NCI-H524 (cell line): ENCODE measurements around the gene ST8SIA6.
"Not testable (repeated sequence)": the region's sequence is repeated elsewhere in the genome, so short reads cannot be mapped to it uniquely, and the experiment has no call there.

ENCODE experiments used
- DNase-seq, 2 experiments: peaks; one replicate each; lab custom pipeline; 2025; lab: John Stamatoyannopoulos, UW

The ST8SIA6 gene

DNA sequence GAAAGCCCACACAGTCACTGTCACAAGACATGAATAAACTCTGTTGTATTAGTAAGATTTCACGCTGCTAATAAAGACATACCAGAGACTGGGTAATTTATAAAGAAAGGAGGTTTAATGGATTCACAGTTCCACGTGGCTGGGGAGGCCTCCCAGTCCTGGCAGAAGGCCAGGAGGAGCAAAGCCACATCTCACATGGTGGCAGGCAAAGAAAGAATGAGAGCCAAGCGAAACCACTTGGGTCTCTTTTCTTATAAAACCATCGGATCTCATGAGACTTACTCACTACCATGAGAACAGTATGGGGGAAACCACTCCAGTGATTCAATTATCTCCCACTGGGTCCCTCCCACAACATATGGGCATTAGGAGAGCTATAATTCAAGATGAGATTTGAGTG lies 110.2 kb downstream of the ST8SIA6 start:
- DNase-seq: peak; percentile 0

DNA sequence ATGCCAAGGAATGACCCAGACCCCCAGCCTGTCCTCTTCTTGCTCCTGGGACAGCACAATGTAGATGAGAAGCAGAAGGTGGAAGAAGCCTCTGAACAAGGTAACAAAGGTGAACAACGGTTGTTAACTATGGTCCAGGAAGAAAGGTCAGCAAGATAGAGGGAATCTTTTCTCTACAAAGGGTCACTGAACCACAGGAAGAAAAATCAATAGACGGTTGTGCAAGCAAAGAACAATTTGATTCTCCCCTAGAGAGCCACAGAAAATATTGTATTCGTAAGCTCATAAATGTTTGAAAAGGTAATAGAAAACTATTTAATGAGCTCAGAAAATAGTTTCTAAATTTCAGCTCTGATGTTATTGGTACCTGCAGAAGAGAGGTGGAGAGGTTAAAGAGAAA lies 111.3 kb downstream of the ST8SIA6 start:
- DNase-seq: no peak

DNA sequence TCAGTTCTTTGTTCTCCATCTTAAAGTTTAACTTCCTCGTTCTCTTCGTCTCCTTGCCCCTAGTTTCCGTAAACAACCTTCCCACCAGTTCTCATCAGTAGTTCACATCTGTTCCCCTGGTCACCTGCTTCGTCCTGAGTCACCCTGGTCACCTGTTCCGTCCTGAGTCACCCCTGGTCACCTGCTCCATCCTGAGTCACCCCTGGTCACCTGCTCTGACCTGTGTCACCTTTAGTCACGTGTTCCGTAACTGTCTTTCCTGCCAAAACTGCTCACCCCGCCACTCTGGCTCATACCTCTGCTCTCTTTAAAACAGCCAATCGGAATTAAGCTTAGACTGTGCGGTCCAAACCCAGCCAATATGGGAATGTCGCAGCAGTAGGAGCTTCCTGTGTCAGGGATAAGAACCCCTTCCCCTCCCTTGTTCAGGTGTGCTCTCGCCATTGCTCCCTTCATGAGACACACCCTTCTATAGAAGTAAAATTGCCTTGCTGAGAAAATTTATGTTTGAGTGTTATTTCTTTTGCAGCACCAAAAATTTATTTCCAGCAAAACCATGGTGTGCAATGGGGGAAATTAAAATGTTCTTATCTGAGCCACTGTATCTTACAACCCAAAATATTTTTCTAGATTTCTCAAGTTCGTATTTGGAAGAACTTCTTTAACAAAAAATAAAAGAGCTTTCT lies 114.1 kb downstream of the ST8SIA6 start:
- no peak for DNase-seq

DNA sequence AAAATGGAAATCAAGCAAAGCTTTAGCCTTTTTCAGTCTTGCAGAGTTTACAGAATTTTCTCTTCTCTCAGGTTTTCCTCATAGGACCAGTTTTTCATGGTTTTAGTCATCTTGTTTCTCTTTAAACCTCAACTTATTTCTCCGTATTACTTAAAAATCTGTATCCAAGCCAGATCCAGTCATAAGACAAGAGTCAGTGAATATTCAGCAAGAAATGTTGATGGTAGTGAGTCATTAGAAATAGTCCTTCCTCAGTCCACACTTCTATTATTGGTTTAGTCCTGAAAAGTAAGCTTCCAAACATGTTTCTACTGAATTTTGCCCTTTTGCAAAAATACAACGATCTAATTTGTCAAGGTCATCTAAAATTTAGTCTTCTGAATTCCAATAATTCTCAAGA lies 119.3 kb downstream of the ST8SIA6 start:
- no peak for DNase-seq

DNA sequence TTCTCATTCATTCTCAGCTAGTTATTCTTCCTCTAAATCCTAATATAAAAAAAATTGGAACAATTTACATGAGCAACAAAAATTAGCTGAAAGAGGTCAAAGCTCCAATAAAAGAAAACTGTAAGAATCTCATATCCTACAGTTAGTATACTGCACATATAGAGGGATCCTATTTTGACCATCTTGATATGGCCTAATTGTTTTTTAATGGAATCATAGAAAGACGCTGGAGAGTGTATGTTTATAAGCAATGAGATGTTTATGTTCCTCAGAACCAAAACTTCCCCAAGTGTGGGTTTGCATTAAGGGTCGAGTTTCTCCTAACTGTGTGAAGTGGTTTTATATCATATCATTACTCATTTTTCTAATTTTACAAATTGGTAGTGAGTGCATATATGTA lies 123.9 kb downstream of the ST8SIA6 start:
- DNase-seq: no peak

DNA sequence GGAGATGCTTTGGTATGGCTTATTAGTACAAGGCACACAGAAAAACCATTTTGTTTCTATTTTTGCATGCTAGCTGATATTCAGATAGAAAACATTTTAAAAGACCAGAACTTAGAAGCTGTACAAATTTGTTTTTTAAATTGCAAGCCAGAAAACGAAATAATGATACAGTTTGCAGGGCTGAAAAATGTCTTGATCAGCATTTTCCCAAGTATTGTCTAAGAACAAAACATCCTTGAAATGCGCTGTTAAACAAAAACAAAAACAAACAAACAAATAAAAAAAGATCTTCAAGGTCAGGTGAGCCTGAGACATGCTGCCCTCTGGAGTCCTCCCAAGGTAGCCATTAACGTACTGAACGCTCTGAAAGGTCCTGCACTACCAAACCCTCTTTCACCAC lies 128.0 kb downstream of the ST8SIA6 start:
- no peak for DNase-seq

DNA sequence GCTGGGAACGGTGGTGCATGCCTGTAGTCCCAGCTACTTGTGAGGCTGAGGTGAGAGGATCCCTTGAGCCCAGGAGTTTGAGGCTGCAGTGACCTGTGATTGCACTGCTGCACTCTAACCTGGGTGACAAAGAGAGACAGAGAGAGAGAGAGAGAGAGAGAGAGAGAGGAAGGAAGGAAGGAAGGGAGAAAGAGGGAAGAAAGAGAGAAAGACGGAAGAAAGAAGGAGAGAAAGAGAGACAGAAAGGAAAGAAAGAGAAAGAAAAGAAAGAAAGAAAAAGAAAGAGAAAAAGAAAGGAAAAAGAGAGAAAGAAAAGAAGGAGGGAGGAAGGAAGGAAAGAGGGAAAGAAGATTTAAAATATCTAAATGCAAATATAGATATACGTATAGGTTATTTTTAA lies 132.4 kb downstream of the ST8SIA6 start:
- DNase-seq: not testable (repeated sequence)

DNA sequence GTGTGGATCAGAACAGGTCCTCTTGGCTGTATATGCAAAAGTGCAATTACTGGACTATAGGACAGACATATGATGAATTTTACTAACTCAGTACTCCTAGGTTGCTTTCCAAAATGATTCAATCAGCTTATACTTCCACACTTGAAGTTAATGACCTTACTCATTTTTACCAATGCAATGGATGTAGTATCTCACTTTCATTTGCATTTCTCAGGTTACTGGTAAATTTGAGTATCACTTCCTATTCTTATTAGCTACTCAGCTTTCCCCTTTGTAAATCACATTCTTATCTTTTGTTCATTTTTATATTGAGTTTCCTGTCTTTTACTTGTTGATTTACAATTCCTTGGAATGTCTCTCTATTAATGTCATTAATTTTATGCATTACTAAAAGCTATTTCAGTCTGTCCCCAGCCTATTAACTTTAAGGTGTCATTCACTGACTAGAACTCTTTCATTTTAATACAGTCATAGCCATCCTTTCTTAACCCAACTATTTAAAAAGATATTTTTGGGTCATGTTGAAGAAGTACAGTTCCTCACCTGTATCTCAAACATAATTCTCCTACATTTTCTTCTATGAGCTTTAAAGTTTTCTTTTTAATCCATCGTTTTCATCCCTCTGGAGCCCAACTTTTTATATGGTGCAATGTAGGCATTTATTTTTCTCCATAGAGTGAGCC lies 137.8 kb downstream of the ST8SIA6 start:
- no peak for DNase-seq

DNA sequence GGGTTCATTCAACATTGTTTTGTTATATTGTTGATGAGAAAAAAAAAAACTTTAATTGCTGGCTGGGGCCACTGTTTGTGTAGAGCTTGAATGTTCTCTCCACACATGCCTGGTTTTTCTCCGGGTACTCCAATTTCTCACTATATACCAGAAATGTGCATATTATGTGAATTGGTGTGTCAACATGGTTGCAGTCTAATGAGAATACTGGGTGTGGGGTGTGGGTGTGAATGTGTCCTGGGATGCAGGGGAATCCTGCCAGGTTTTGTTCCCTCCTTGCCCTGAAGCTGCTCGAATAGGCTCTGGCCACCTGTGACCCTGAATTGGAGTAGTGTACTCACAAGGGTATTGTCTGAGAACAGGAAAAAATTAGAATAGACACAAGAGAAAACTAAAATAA lies 145.0 kb downstream of the ST8SIA6 start:
- no peak for DNase-seq

DNA sequence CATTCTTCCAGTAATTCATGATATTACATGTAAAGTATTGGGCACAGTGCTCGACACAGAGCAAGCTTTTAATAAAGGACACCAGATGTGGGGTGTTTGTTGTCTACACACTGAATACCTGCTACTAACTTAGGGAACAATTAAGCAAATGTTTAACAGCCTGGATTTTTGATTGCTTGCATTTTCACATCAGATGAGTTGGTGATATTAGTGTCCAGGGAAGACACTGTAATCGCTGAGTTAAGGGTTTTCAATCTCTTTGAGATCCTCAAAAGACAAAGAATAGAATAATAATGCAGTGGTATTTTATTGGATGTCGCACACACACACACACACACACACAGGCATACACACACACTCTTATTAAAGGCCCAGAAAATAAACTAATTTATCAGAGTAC lies 147.3 kb downstream of the ST8SIA6 start:
- no peak for DNase-seq

DNA sequence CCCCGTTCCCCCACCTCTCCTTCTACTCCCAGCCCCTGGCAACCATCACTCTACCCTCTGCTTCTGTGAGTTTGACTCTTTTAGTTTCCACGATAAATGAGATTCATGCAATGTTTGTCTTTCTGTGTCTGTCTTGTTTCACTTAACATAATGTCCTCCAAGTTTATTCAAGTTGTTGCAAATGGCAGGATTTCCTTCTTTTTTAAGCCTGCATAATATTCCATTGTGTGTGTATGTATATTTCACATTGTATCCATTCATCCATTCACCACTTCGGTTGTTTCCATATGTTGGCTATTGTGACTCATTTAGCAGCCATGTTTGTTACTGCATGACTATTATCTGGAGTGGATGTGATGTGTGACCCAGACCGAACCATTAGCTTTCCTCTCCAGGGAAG lies 162.0 kb downstream of the ST8SIA6 start:
- DNase-seq: no peak

DNA sequence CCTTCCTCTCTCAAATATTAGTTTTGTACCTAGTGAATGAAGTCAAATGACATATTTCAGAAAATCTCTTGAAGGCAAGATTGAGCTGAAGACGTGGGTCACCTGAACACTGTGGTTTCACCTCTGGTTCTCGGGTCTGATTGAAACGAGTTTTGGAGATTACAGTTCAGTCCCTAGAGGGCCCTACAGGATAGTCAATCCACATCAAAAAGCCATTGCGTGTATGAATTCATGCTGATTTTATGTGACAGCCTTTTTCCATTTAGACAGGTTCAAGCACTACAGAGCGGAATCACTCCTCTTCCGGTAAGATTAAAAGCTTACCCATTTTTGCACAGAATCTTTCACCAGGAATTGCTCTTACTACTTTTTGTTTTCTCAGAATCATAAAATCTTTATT lies 164.2 kb downstream of the ST8SIA6 start:
- DNase-seq: peak in 1 of 2 experiments; percentile 9

DNA sequence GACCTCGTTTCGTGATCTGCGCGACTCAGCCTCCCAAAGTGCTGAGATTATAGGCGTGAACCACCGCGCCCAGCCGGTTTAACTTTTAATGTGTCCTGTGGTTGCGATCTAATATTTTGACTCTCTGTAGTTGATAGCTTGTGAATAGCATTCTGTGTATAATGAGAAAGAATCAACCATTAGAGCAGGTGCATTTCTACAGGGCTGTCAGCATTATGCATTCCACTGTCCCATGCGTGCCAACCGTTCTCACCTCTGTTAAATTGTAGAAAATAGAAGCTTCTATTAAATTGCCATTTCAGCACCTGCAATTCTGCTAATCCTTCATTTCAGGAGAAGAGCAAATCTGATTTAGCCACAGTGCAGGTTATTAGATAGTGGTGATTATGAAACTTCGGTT lies 164.6 kb downstream of the ST8SIA6 start:
- DNase-seq: no peak

DNA sequence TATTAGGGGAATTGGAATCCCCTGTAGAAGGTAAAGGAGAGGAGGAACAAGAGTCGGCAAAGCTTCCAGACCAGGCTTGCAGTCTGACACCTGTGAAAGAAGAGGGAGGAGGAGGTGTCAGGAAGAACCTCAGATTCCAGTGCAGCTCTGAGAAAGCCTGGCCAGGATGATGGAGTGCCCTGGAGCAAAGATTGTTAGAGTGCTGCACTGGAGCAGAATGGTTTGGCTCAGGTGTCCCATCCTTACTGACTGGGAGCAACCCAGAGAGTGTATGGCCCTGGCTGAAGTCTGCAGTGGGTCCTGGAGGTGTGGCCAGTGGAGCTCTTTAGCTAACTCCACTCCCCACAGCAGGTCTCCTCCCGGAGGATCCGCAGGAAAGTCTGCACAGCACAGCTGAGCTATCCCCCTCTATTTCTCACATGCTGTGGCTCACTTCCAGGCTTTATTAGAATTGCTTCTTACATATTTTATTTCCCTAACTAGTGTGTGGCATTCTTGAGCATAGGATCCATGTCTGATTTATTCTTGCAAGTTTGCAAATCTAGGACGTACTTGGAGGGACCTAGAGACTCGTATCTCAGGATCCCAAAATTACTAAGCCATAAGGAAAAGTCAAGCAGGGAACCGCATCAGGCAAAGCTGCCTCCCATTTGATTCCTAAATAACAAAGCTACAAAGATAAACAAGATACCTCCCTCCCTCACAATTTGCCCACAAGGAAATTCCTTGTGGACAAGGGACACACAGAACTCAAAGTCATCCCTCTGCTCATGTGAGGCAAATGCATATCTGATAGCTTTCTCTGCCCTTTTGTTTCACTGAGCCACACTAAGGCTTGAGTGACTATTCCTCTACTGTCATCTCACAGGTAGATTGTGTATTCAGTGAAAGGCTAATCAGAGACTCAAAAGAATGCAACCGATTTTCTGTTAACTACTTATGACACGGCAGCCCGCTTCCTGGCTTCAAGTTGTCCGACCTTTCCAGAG lies 167.5 kb downstream of the ST8SIA6 start:
- no peak for DNase-seq

DNA sequence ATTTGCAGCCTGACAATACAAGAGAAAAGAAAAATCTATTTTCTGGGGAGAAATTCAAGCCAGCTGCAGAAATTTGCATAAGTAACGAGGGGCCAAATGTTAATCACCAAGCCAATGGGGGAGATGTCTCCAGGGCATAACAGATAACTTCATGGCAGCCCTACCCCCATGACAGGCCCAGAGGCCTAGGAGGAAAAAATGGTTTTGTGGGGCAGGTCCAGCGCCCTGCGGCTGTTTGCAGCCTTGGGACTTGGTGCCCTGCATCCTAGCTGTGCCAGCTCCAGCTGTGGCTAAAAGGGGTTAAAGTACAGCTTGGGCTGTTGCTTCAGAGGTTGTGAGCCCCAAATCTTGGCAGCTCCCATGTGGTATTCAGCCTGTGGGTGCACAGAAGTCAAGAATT lies 172.1 kb downstream of the ST8SIA6 start:
- DNase-seq: no peak

DNA sequence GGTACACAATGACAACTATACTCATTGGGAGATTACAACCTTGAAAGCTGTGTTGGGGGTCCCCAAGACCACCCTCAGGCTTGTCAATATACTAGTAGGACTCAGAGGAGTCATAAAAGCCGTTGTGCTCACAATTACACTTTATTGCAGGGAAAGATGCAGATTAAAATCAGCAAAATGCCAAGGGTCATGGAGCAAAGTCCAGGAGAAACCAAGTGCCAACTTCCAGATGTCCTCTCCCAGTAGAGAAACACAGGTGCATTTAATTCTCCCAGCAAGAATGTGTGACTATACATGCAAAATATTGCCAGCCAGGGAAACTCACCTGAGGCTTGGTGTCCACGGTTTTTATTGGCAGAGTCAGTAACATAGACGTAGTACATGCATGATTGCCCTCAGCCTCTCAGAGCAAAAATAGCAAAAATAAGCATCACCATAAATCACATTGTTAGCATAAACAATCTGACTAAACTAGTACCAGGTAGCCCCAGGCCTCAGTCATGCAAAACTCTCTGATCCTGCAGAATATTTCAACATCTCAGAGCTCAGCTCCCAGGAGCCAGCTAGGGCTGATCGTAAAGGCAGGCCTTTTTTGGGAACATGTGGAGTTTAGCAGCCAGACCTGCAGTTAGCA lies 175.7 kb downstream of the ST8SIA6 start:
- no peak for DNase-seq

DNA sequence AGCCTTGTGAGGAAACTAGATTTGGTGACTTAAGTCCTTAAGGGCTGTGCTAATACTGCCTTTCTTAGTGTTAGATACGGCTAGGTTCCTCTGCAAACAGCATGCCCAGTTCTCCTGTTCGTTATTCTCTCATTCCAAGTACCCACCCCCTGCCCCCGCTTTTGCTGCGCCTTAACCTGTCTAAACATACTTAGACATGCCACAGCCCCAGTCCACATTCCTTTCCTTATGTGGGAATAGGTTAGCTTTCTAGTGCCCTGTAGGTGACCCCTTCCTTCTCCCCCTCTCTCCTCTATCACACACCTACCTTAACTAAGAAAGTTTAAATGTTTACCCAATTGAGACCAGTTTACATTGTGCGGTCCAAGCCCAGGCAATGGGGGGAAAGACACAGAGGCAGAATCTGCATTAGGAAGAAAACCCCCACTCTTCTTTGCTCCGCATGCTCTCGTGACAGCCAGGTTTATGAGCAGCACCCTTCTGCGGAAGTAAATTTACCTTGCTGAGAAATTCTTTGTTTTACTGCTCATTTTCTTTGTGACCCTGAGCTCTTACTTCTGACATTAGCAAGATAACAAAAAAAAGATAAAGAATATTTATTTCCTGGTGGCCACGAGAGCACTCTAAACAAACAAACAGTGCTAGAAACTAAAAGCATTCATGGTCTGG lies 177.5 kb downstream of the ST8SIA6 start:
- no peak for DNase-seq

DNA sequence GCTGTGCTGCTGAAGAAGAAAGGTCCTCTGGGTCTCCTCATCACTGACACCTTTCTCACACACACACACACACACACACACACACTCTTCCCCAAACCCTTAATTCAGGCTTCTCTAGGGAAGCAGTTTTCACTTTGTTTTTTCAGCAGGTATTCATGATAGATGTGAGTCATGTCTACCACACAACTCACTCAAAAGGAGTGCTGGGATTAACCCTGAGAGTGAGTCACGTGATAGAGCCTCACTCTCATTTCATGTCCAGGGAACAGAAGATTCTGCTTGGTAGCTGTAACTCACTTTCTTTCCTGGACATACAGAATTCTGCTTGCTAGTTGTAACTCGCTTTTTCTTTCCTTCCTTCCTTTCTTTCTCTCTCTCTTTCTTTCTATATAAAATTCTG lies 181.0 kb downstream of the ST8SIA6 start:
- DNase-seq: no peak

DNA sequence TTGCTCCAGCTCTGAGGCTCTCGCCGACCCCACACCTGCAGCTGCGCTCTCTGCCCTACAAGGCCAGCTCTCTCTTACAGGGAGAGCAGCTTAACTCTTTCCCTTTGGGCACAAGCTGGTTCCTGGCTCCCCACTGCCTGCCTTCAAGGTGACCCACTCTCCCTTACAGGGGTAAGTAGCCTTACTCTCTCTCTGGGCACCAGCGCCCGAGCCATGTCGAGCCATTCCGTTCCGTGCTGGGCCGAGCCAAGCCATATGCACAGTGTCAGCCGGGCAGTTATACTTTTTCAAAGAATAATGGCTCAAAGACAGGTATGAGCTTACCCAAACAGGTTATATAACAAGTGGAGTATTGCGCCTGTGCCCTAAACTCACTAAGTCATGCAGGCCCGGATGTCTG lies 181.7 kb downstream of the ST8SIA6 start:
- no peak for DNase-seq
